CD14-positive monocyte (primary cell): ENCODE results near the gene DHX32. TPM values are rescaled to one million over a fixed set of nuclear protein-coding genes. Genes with fewer than 3 reads are reported as not detected.

ENCODE experiments used
- DNase-seq, 3 donors: peaks; one replicate each; pipeline ENCODE4 v3.0.0-alpha.2; 2011 to 2022
- H2AFZ ChIP-seq: 2 replicates; pipeline ENCODE4 v1.6.0; 2012; ENCODE audit warnings: mild to moderate bottlenecking, low read depth, low read length, inconsistent platforms; ENCODE audit not compliant: insufficient read depth, poor library complexity, severe bottlenecking
- H3K27ac ChIP-seq, 2 donors: 1 replicate in 1 of 2; 2 replicates in 1 of 2; pipeline ENCODE4 v1.5.1; 2012 to 2013; ENCODE audit warnings: low read length in 2 of 2, control low read depth in 1 of 2, inconsistent platforms in 1 of 2, low read depth in 1 of 2, mild to moderate bottlenecking in 1 of 2
- H3K27me3 ChIP-seq, 2 donors: one replicate each; pipeline versions ENCODE4 v1.6.0 to v1.6.1; 2011 to 2013; ENCODE audit warnings: low read length in 2 of 2; ENCODE audit not compliant: control insufficient read depth in 2 of 2, insufficient read depth in 2 of 2
- H3K36me3 ChIP-seq, 2 donors: replicated peaks in 1 of 2; 1 replicate in 1 of 2; 2 replicates in 1 of 2; pipeline versions ENCODE4 v1.5.1 to v1.6.1; 2012 to 2013; ENCODE audit warnings: low read length in 2 of 2, control low read depth in 1 of 2, inconsistent platforms in 1 of 2, mild to moderate bottlenecking in 1 of 2; ENCODE audit not compliant: insufficient read depth in 2 of 2, control insufficient read depth in 1 of 2
- H3K4me1 ChIP-seq, 2 donors: 1 replicate in 1 of 2; 2 replicates in 1 of 2; pipeline versions ENCODE4 v1.5.1 to v1.6.1; 2012 to 2013; ENCODE audit warnings: low read length in 2 of 2, control low read depth in 1 of 2, inconsistent platforms in 1 of 2, mild to moderate bottlenecking in 1 of 2, moderate library complexity in 1 of 2; ENCODE audit not compliant: insufficient read depth in 2 of 2, control insufficient read depth in 1 of 2
- H3K4me2 ChIP-seq: replicated peaks from 2 replicates; pipeline ENCODE3; 2012; ENCODE audit warnings: low read length, moderate library complexity, mild to moderate bottlenecking; ENCODE audit not compliant: poor library complexity, severe bottlenecking; ENCODE audit errors: extremely low read depth
- H3K4me3 ChIP-seq, 3 experiments: fragments of 200-600 bp in 1 of 3; sonication (generic) in 1 of 3; replicated peaks in 1 of 3; 1 replicate in 2 of 3; 2 replicates in 1 of 3; pipeline ENCODE4 v1.5.1; 2011 to 2013; ENCODE audit warnings: low read length in 3 of 3, mild to moderate bottlenecking in 3 of 3, control low read depth in 2 of 3, low read depth in 2 of 3, inconsistent platforms in 1 of 3, moderate library complexity in 1 of 3
- H3K79me2 ChIP-seq: 2 replicates; pipeline ENCODE4 v1.6.0; 2012; ENCODE audit warnings: mild to moderate bottlenecking, control low read depth, inconsistent platforms, low read length, moderate library complexity; ENCODE audit not compliant: insufficient read depth
- H3K9ac ChIP-seq: 2 replicates; pipeline ENCODE4 v1.6.0; 2017; ENCODE audit warnings: low read length, mild to moderate bottlenecking; ENCODE audit not compliant: insufficient read depth, poor library complexity, severe bottlenecking
- H3K9me3 ChIP-seq, 2 donors: replicated peaks in 1 of 2; 1 replicate in 1 of 2; 2 replicates in 1 of 2; pipeline versions ENCODE4 v1.5.1 to v1.6.1; 2012 to 2013; ENCODE audit warnings: low read length in 2 of 2, control low read depth in 1 of 2; ENCODE audit not compliant: control insufficient read depth in 1 of 2, insufficient read depth in 1 of 2
- H4K20me1 ChIP-seq: 2 replicates; pipeline ENCODE4 v1.6.0; 2012; ENCODE audit warnings: mild to moderate bottlenecking, low read length, control low read depth, moderate library complexity; ENCODE audit not compliant: insufficient read depth
- H3K27ac Mint-ChIP-seq, 7 donors: one replicate each; pipeline ENCODE4 v1.8.0; 2020; ENCODE audit warnings: mild to moderate bottlenecking in 7 of 7, mixed read lengths in 7 of 7, moderate library complexity in 6 of 7, inconsistent platforms in 2 of 7
- H3K27me3 Mint-ChIP-seq, 3 donors: one replicate each; pipeline ENCODE4 v1.8.0; 2021 to 2022; ENCODE audit warnings: low read depth in 3 of 3, mild to moderate bottlenecking in 3 of 3, mixed read lengths in 3 of 3, moderate library complexity in 3 of 3, inconsistent platforms in 1 of 3
- H3K36me3 Mint-ChIP-seq, 2 donors: one replicate each; pipeline ENCODE4 v1.8.0; 2020; ENCODE audit warnings: mixed read lengths in 2 of 2, inconsistent platforms in 1 of 2, mild to moderate bottlenecking in 1 of 2
- H3K4me1 Mint-ChIP-seq: one replicate; pipeline ENCODE4 v1.8.0; 2020; ENCODE audit warnings: mild to moderate bottlenecking, mixed read lengths
- H3K4me3 Mint-ChIP-seq, 2 donors: one replicate each; pipeline ENCODE4 v1.8.0; 2020; ENCODE audit warnings: mild to moderate bottlenecking in 2 of 2, mixed read lengths in 2 of 2, moderate library complexity in 1 of 2
- H3K9me3 Mint-ChIP-seq, 7 donors: one replicate each; pipeline ENCODE4 v1.8.0; 2020 to 2022; ENCODE audit warnings: mixed read lengths in 7 of 7, mild to moderate bottlenecking in 6 of 7, moderate library complexity in 6 of 7, inconsistent platforms in 2 of 7
- WGBS: methylation state at CpG from one replicate; pipeline ENCODE4 v1.1.5; 2013; ENCODE audit warnings: missing lambda C conversion rate; ENCODE audit not compliant: insufficient coverage; 5-methylcytosine and 5-hydroxymethylcytosine counted together
- intact Hi-C, 2 donors: fragments of 100-400 bp; cut with micrococcal nuclease; formaldehyde crosslinking; loops; one replicate each; pipeline versions ENCODE4 v1.15.0 to v1.15.1; 2023
- polyA plus RNA-seq, 3 donors: library from polyadenylated mRNA; depleted of rRNA in 1 of 3; unstranded in 2 of 3; stranded (reverse) in 1 of 3; fragments of 300-500 nt in 2 of 3; fragments of >200 nt in 1 of 3; fragmentation: Illumina TruSeq in 2 of 3; gene quantifications; 1 replicate in 2 of 3; 2 replicates in 1 of 3; pipeline ENCODE4 v1.2.3, GENCODE V29; 2012 to 2021
- TF ChIP-seq, protein P1 (sequence below): fragments of 200-600 bp; IDR thresholded peaks from one replicate; pipeline ENCODE4 v1.8.0; 2022; ENCODE audit warnings: antibody characterized with exemption, mild to moderate bottlenecking

Gene DHX32
- polyA plus RNA-seq, 3 donors: 6.0 to 20.5 (median 16.4) TPM

DNA sequence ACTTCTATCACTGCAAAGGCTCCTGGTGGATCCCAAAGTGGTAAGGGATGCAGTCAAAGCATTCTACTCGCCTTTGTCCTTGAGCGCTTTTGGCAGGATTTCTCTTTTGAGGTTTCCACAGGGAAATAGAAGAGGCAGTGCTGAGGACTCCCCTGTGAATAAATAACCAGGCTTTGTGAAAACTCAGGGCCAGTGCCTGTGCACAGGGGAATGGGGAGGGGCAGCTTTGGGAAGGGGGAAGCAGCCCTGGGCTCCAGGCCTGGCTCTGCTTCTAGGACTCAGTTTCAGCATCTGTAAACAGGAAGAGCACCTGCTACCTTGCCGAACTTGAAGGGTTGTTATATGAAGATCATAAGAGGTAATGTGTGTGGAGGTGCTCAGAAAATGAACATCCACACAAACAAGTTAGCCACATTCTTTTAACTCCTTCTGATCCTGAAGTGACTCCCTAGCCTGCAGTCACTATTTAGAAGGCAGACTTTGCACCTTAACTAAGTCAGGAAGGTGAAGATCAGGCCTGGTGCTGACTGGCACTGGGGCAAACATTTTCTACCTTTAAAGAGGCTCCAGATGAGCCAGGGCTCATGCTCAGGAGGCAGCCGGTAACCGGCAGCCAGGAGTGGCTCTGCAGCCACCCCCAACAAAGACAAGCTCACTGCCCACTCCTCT lies 83.0 kb downstream of the DHX32 start:
- no peak overlapping the region for H2AFZ ChIP-seq
- no peak overlapping the region for H3K9ac ChIP-seq
- no peak overlapping the region for H3K27ac ChIP-seq
- no peaks in the 10 kb centered on the region for H3K79me2 ChIP-seq
- intact Hi-C loops: no loop called here
- no peak overlapping the region for H3K4me2 ChIP-seq
- H3K27ac Mint-ChIP-seq: peak overlapping the region in 1 of 7 donors; percentile 5
- TF ChIP-seq, protein P1, sequence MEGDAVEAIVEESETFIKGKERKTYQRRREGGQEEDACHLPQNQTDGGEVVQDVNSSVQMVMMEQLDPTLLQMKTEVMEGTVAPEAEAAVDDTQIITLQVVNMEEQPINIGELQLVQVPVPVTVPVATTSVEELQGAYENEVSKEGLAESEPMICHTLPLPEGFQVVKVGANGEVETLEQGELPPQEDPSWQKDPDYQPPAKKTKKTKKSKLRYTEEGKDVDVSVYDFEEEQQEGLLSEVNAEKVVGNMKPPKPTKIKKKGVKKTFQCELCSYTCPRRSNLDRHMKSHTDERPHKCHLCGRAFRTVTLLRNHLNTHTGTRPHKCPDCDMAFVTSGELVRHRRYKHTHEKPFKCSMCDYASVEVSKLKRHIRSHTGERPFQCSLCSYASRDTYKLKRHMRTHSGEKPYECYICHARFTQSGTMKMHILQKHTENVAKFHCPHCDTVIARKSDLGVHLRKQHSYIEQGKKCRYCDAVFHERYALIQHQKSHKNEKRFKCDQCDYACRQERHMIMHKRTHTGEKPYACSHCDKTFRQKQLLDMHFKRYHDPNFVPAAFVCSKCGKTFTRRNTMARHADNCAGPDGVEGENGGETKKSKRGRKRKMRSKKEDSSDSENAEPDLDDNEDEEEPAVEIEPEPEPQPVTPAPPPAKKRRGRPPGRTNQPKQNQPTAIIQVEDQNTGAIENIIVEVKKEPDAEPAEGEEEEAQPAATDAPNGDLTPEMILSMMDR: no peak
- H3K4me3 ChIP-seq: no peak overlapping the region
- no peaks in the 10 kb centered on the region for H3K27me3 ChIP-seq
- H3K4me3 Mint-ChIP-seq: no peak overlapping the region
- H3K4me1 ChIP-seq: no peaks in the 10 kb centered on the region
- no peak for DNase-seq
- H3K9me3 Mint-ChIP-seq: no peaks in the 10 kb centered on the region
- H3K9me3 ChIP-seq: no peaks in the 10 kb centered on the region
- no peaks in the 10 kb centered on the region for H4K20me1 ChIP-seq
- H3K27me3 Mint-ChIP-seq: peaks cover 0 to 2% (median 0%) of the 10 kb centered on the region in 3 donors
- H3K4me1 Mint-ChIP-seq: no peaks in the 10 kb centered on the region
- peaks cover 24 to 83% of the 10 kb centered on the region in 2 donors for H3K36me3 ChIP-seq
- peaks cover 46 to 52% of the 10 kb centered on the region in 2 donors for H3K36me3 Mint-ChIP-seq
- 88% methylated on average over 4 of the region's 5 CpGs for WGBS

GRCh38 chr10:125797424-125797823 lies 83.7 kb downstream of the DHX32 start:
- Mint-ChIP-seq H3K27ac (peak overlapping the region in 2 of 7 donors; percentile 23 to 64), H3K36me3 (peaks cover 47 to 53% of the 10 kb centered on the region in 2 donors), H3K27me3 (peaks cover 0 to 2% (median 0%) of the 10 kb centered on the region in 3 donors), H3K4me1 (no peaks in the 10 kb centered on the region), H3K4me3 (no peak overlapping the region), H3K9me3 (no peaks in the 10 kb centered on the region)
- TF ChIP-seq, protein P1: no peak
- H4K20me1 ChIP-seq: no peaks in the 10 kb centered on the region
- H3K27ac ChIP-seq: no peak overlapping the region
- H3K36me3 ChIP-seq: peaks cover 27 to 84% of the 10 kb centered on the region in 2 donors
- intact Hi-C loops: no loop called here
- H3K79me2 ChIP-seq: no peaks in the 10 kb centered on the region
- no peak overlapping the region for H3K9ac ChIP-seq
- H3K9me3 ChIP-seq: no peaks in the 10 kb centered on the region
- no peak overlapping the region for H2AFZ ChIP-seq
- H3K4me3 ChIP-seq: no peak overlapping the region
- no peaks in the 10 kb centered on the region for H3K27me3 ChIP-seq
- WGBS: 91% methylated on average over 4 of the region's 8 CpGs
- H3K4me2 ChIP-seq: no peak overlapping the region
- DNase-seq: no peak
- H3K4me1 ChIP-seq: no peaks in the 10 kb centered on the region
